Endothelial cell of umbilical vein (primary cell): ENCODE results near the gene ZBTB25. TPM values are rescaled to one million over a fixed set of nuclear protein-coding genes. Genes with fewer than 3 reads are reported as not detected.

Source experiments
- BruUV-seq: library from RNA; stranded (reverse); fragments of 400-500 nt; replicated peaks from 2 replicates; lab custom pipeline; 2021; lab: Mats Ljungman, UMichigan
- CTCF ChIA-PET: fragments of 300-600, 350-600 bp; sonication (Branson Sonifier 250); formaldehyde crosslinking; loops from one replicate; lab custom pipeline; 2021; ENCODE audit warnings: antibody characterized with exemption, inconsistent platforms; lab: Charles Lee
- POLR2A ChIA-PET: fragments of 300-600, 350-600 bp; sonication (Branson Sonifier 250); formaldehyde crosslinking; loops from one replicate; lab custom pipeline; 2021; ENCODE audit warnings: antibody characterized with exemption, inconsistent platforms; lab: Charles Lee
- DNase-seq: peaks from one replicate; pipeline ENCODE4 v3.0.0-alpha.2; 2011; ENCODE audit warnings: low read depth, low spot score
- FAIRE-seq: peaks from 2 replicates; lab custom pipeline; 2011; peaks lifted over from hg19 to GRCh38; lab: Jason Lieb, UNC
- H2AFZ ChIP-seq: 2 replicates; pipeline ENCODE4 v1.6.0; 2012; ENCODE audit warnings: low read depth, low read length, control low read depth, inconsistent platforms
- H3K27ac ChIP-seq: 2 replicates; pipeline ENCODE4 v1.5.1; 2011; ENCODE audit warnings: low read depth, mild to moderate bottlenecking, control low read depth, low read length, moderate library complexity; ENCODE audit not compliant: insufficient read depth
- H3K27me3 ChIP-seq, 2 experiments: 2 replicates each; pipeline versions ENCODE4 v1.6.0 to v1.6.1; 2011; ENCODE audit warnings: low read length in 2 of 2, mixed read lengths in 1 of 2; ENCODE audit not compliant: control insufficient read depth in 2 of 2, insufficient read depth in 2 of 2
- H3K36me3 ChIP-seq, 2 experiments: 2 replicates in 1 of 2; 3 replicates in 1 of 2; pipeline ENCODE4 v1.5.1; 2011; ENCODE audit warnings: low read length in 2 of 2, mild to moderate bottlenecking in 1 of 2, moderate library complexity in 1 of 2; ENCODE audit not compliant: control insufficient read depth in 2 of 2, insufficient read depth in 2 of 2; ENCODE audit errors: extremely low read depth in 1 of 2
- H3K4me1 ChIP-seq: 3 replicates; pipeline ENCODE4 v1.5.1; 2011; ENCODE audit warnings: mild to moderate bottlenecking, low read length; ENCODE audit not compliant: control insufficient read depth, insufficient read depth; ENCODE audit errors: extremely low read depth
- H3K4me2 ChIP-seq: 2 replicates; pipeline ENCODE4 v1.6.1; 2011; ENCODE audit warnings: low read length, control low read depth, mixed read lengths; ENCODE audit not compliant: insufficient read depth
- H3K4me3 ChIP-seq, 3 experiments: fragments of 200-600 bp in 1 of 3; sonication (generic), shearing (Covaris generic) in 1 of 3; replicated peaks in 1 of 3; 2 replicates each; pipeline ENCODE4 v1.5.1; 2011 to 2016; ENCODE audit warnings: control low read depth in 3 of 3, low read length in 3 of 3, mild to moderate bottlenecking in 2 of 3, inconsistent platforms in 1 of 3, low read depth in 1 of 3, moderate library complexity in 1 of 3; ENCODE audit not compliant: insufficient read depth in 1 of 3
- H3K79me2 ChIP-seq: 2 replicates; pipeline ENCODE4 v1.6.0; 2012; ENCODE audit warnings: low read length, inconsistent platforms; ENCODE audit not compliant: control insufficient read depth, insufficient read depth
- H3K9ac ChIP-seq: replicated peaks from 2 replicates; pipeline ENCODE3; 2011; ENCODE audit warnings: low read length, control low read depth; ENCODE audit not compliant: insufficient read depth; ENCODE audit errors: extremely low read depth
- H3K9me1 ChIP-seq: replicated peaks from 3 replicates; pipeline ENCODE4 v1.6.0; 2011; ENCODE audit warnings: mild to moderate bottlenecking, low read length; ENCODE audit not compliant: control insufficient read depth, insufficient read depth; ENCODE audit errors: extremely low read depth
- H3K9me3 ChIP-seq: replicated peaks from 2 replicates; pipeline ENCODE4 v1.5.1; 2012; ENCODE audit warnings: low read length, inconsistent platforms; ENCODE audit not compliant: control insufficient read depth, insufficient read depth
- H4K20me1 ChIP-seq: replicated peaks from 2 replicates; pipeline ENCODE3; 2011; ENCODE audit warnings: mild to moderate bottlenecking, low read length; ENCODE audit not compliant: control insufficient read depth, insufficient read depth; ENCODE audit errors: extremely low read depth
- EZH2 ChIP-seq: IDR thresholded peaks from 2 replicates; pipeline ENCODE4 v1.6.1; 2012; ENCODE audit warnings: borderline replicate concordance, low read depth, mild to moderate bottlenecking, moderate library complexity, low read length, inconsistent platforms; ENCODE audit not compliant: severe bottlenecking
- FOS ChIP-seq: IDR thresholded peaks from 2 replicates; pipeline ENCODE4 v1.6.1; 2011; ENCODE audit warnings: mild to moderate bottlenecking, low read length, moderate library complexity, borderline replicate concordance; ENCODE audit not compliant: insufficient read depth
- GATA2 ChIP-seq: IDR thresholded peaks from 2 replicates; pipeline ENCODE4 v1.7.0; 2011; ENCODE audit warnings: low read depth, mild to moderate bottlenecking, moderate library complexity, mixed read lengths, low read length; ENCODE audit not compliant: insufficient read length, insufficient read depth
- JUN ChIP-seq: IDR thresholded peaks from 2 replicates; pipeline ENCODE4 v1.6.1; 2011; ENCODE audit warnings: borderline replicate concordance, low read depth; ENCODE audit not compliant: insufficient read length, insufficient read depth
- MAX ChIP-seq: IDR thresholded peaks from 2 replicates; pipeline ENCODE4 v1.6.1; 2011; ENCODE audit not compliant: insufficient read depth, insufficient read length
- MYC ChIP-seq: IDR thresholded peaks from one replicate; pipeline ENCODE4 v1.6.1; 2011; ENCODE audit warnings: mild to moderate bottlenecking, low read depth, low read length
- POLR2A ChIP-seq: IDR thresholded peaks from 2 replicates; pipeline ENCODE4 v1.6.1; 2012; ENCODE audit warnings: low read depth, mild to moderate bottlenecking, control low read depth, low read length
- POLR2AphosphoS5 ChIP-seq: IDR thresholded peaks from 2 replicates; pipeline ENCODE4 v1.6.1; 2012; ENCODE audit warnings: low read depth, mild to moderate bottlenecking, control low read depth, low read length, moderate library complexity; ENCODE audit not compliant: insufficient read depth
- dilution Hi-C: fragments of 300-500 bp; cut with MboI; formaldehyde crosslinking; loops from one replicate; pipeline ENCODE4 v1.15.0; 2019; ENCODE audit warnings: low sequenced_read_pairs; ENCODE audit not compliant: extremely low pct_ligation_motif_present
- intact Hi-C: fragments of 100-400 bp; cut with micrococcal nuclease; formaldehyde crosslinking; loops from one replicate; pipeline ENCODE4 v1.10.0; 2022
- polyA plus RNA-seq, 4 experiments: library from polyadenylated mRNA; depleted of rRNA in 3 of 4; stranded (reverse) in 3 of 4; unstranded in 1 of 4; fragments of >200 nt; gene quantifications; 2 replicates each; pipeline versions ENCODE4 v1.2.1 to v1.2.3, GENCODE V29; 2011 to 2012; ENCODE audit warnings: missing spikeins in 1 of 4
- total RNA-seq: library from RNA; stranded (reverse); gene quantifications from 2 replicates; pipeline ENCODE4 v1.2.3, GENCODE V29; 2021
- TF ChIP-seq, protein P1 (sequence below), 2 donors: IDR thresholded peaks; 1 replicate in 1 of 2; 2 replicates in 1 of 2; pipeline ENCODE4 v1.5.1; 2011; ENCODE audit warnings: low read length in 2 of 2, mild to moderate bottlenecking in 2 of 2, moderate library complexity in 2 of 2, control low read depth in 1 of 2, inconsistent platforms in 1 of 2, low read depth in 1 of 2; ENCODE audit not compliant: insufficient read depth in 1 of 2; ENCODE audit errors: extremely low read depth in 1 of 2

ZBTB25 gene
- total and polyA plus RNA-seq, 2 donors (not counting 3 experiments of a cell fraction or from before 2014, with no cell fraction given) = 3.2 to 7.7 TPM

GRCh38 chr14:64501411-64502171 is 2.0 kb downstream of the ZBTB25 start:
- H4K20me1 ChIP-seq = peaks cover 3% of the 10 kb centered on the region
- peak; percentile 18 for FAIRE-seq
- peak overlapping the region; percentile 5 for H3K9ac ChIP-seq
- no peaks in the 10 kb centered on the region for H3K9me3 ChIP-seq
- TF ChIP-seq JUN (no peak), FOS (no peak), POLR2AphosphoS5 (no peak)
- H3K27me3 ChIP-seq = no peaks in the 10 kb centered on the region
- H3K9me1 ChIP-seq = no peaks in the 10 kb centered on the region
- peaks cover 25% of the 10 kb centered on the region for H3K79me2 ChIP-seq
- BruUV-seq = no TSS peak
- H3K4me3 ChIP-seq = no peak overlapping the region
- H3K4me2 ChIP-seq = peak overlapping the region; percentile 92
- ChIA-PET POLR2A (no interaction called here), CTCF (interaction anchor here (1.0 to 1.9 kb wide), 3 partner anchors 10 to 72 kb away, joined by 3 to 8 read pairs (median 4); no protein-coding TSS in a partner anchor)
- DNase-seq = peak; percentile 46
- H3K4me1 ChIP-seq = peaks cover 28% of the 10 kb centered on the region
- no peaks in the 10 kb centered on the region for H3K36me3 ChIP-seq
- H3K27ac ChIP-seq = peak overlapping the region; percentile 22
- dilution Hi-C loops (no loop called here), intact Hi-C loops (loop anchor here (10.0 kb wide), 1 partner anchor 857 kb away; the partner anchor contains the start of gene WDR89)
- peak overlapping the region; percentile 47 for H2AFZ ChIP-seq

DNA sequence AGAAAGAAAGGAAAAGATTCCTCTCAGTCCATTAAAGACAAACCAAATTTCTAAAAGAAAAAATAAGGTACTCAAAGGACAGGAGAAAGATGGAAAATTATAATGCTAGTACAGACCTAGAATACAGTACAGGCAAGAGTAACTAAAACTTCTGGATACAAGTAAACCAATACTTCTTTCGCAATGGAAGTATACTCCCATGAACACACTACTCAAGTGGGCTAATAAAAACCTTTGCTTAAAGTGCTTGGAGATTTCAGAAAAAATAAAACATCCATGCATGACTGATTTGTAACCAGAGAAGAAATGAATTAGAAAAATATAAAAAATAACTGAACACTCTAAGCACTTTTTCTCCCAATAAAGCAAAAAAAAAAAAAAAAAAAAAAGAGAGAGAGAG is 3.5 kb downstream of the ZBTB25 start:
- Histone ChIP-seq H3K79me2 (peaks cover 12% of the 10 kb centered on the region), H4K20me1 (no peaks in the 10 kb centered on the region), H3K9me3 (no peaks in the 10 kb centered on the region), H3K36me3 (no peaks in the 10 kb centered on the region), H2AFZ (no peak overlapping the region), H3K27ac (no peak overlapping the region), H3K4me3 (no peak overlapping the region), H3K4me2 (no peak overlapping the region), H3K9me1 (no peaks in the 10 kb centered on the region), H3K4me1 (peaks cover 21% of the 10 kb centered on the region), H3K9ac (no peak overlapping the region), H3K27me3 (no peaks in the 10 kb centered on the region)
- ChIA-PET CTCF (no interaction called here), POLR2A (no interaction called here)
- BruUV-seq = no TSS peak
- no peak for TF ChIP-seq JUN
- TF ChIP-seq GATA2 = no peak
- no peak for TF ChIP-seq FOS
- TF ChIP-seq, protein P1, sequence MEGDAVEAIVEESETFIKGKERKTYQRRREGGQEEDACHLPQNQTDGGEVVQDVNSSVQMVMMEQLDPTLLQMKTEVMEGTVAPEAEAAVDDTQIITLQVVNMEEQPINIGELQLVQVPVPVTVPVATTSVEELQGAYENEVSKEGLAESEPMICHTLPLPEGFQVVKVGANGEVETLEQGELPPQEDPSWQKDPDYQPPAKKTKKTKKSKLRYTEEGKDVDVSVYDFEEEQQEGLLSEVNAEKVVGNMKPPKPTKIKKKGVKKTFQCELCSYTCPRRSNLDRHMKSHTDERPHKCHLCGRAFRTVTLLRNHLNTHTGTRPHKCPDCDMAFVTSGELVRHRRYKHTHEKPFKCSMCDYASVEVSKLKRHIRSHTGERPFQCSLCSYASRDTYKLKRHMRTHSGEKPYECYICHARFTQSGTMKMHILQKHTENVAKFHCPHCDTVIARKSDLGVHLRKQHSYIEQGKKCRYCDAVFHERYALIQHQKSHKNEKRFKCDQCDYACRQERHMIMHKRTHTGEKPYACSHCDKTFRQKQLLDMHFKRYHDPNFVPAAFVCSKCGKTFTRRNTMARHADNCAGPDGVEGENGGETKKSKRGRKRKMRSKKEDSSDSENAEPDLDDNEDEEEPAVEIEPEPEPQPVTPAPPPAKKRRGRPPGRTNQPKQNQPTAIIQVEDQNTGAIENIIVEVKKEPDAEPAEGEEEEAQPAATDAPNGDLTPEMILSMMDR (IDR thresholded peaks at IDR 0.05; ENCODE audit: extremely low read depth in 1 of 2, insufficient read depth in 1 of 2, low read depth in 1 of 2, low read length in 2 of 2) = no peak
- TF ChIP-seq MAX = no peak
- TF ChIP-seq MYC = no peak
- TF ChIP-seq POLR2AphosphoS5 = no peak
- TF ChIP-seq EZH2 = no peak
- no peak for TF ChIP-seq POLR2A
- DNase-seq = no peak
- dilution Hi-C loops = no loop called here
- intact Hi-C loops = loop anchor here (10.0 kb wide), 1 partner anchor 855 kb away; the partner anchor contains the start of gene WDR89
- FAIRE-seq = no peak
